Smooth muscle cell (in vitro differentiated cells): Measurements from ENCODE around the gene OLIG1. TPM values are rescaled to one million over a fixed set of nuclear protein-coding genes. Genes with fewer than 3 reads are reported as not detected.

Experiments
- DNase-seq: peaks from one replicate; lab custom pipeline; 2025; ENCODE audit not compliant: unreplicated experiment; lab: John Stamatoyannopoulos, UW
- H2AFZ ChIP-seq: fragments of 200-600 bp; sonication (generic); 2 replicates; pipeline ENCODE4 v1.6.0; 2016; ENCODE audit warnings: antibody characterized with exemption, low read depth, mild to moderate bottlenecking
- H3F3A ChIP-seq: fragments of 200-600 bp; sonication (generic); 2 replicates; pipeline ENCODE4 v1.6.0; 2017; ENCODE audit warnings: antibody characterized with exemption, low read depth
- H3K27ac ChIP-seq: fragments of 200-600 bp; sonication (generic); 2 replicates; pipeline ENCODE4 v1.5.1; 2016; ENCODE audit warnings: low read depth, mild to moderate bottlenecking
- H3K27me3 ChIP-seq: fragments of 200-600 bp; sonication (generic); 2 replicates; pipeline ENCODE4 v1.6.1; 2016; ENCODE audit warnings: low read depth, mild to moderate bottlenecking
- H3K36me3 ChIP-seq: fragments of 200-600 bp; sonication (generic); 2 replicates; pipeline ENCODE4 v1.5.1; 2016; ENCODE audit warnings: low read depth
- H3K4me1 ChIP-seq: fragments of 200-600 bp; sonication (generic); 2 replicates; pipeline ENCODE4 v1.5.1; 2016; ENCODE audit warnings: low read depth
- H3K4me2 ChIP-seq: fragments of 200-600 bp; sonication (generic); 2 replicates; pipeline ENCODE4 v1.6.0; 2016; ENCODE audit warnings: mild to moderate bottlenecking
- H3K4me3 ChIP-seq: fragments of 200-600 bp; sonication (generic); 2 replicates; pipeline ENCODE4 v1.5.1; 2016; ENCODE audit warnings: mild to moderate bottlenecking
- H3K79me2 ChIP-seq: fragments of 200-600 bp; sonication (generic); 2 replicates; pipeline ENCODE4 v1.6.0; 2016; ENCODE audit warnings: low read depth, mild to moderate bottlenecking
- H3K9ac ChIP-seq: fragments of 200-600 bp; sonication (generic); 2 replicates; pipeline ENCODE4 v1.6.0; 2016; ENCODE audit warnings: low read depth
- H3K9me3 ChIP-seq: fragments of 200-600 bp; sonication (generic); replicated peaks from 2 replicates; pipeline ENCODE4 v1.5.1; 2016; ENCODE audit warnings: low read depth
- H4K20me1 ChIP-seq: fragments of 200-600 bp; sonication (generic); 2 replicates; pipeline ENCODE4 v1.6.0; 2016; ENCODE audit warnings: low read depth
- CTCF ChIP-seq: fragments of 200-600 bp; sonication (generic); IDR thresholded peaks from 2 replicates; pipeline ENCODE4 v1.5.1; 2017; ENCODE audit warnings: borderline replicate concordance, mild to moderate bottlenecking, antibody characterized with exemption; ENCODE audit not compliant: insufficient read depth, poor library complexity, severe bottlenecking
- WGBS: methylation state at CpG from one replicate; pipeline ENCODE4 v1.1.7; 2016; ENCODE audit warnings: low lambda C conversion rate; 5-methylcytosine and 5-hydroxymethylcytosine counted together
- polyA plus RNA-seq: library from polyadenylated mRNA; unstranded; fragments of >200 nt; fragmentation: Nextera tagmentation; extraction: Ambion mirVana; gene quantifications from 2 replicates; pipeline ENCODE4 v1.2.1, GENCODE V29; 2016
- total RNA-seq: library from RNA; depleted of rRNA; stranded (reverse); fragments of >200 nt; gene quantifications from 2 replicates; pipeline ENCODE4 v1.2.3, GENCODE V29; 2014

Gene OLIG1
- total and polyA plus RNA-seq, 2 experiments from 2014 or later: not detected

- Histone ChIP-seq H3F3A (no peaks in the 10 kb centered on the region), H3K27me3 (peaks cover 73% of the 10 kb centered on the region), H3K4me1 (no peaks in the 10 kb centered on the region), H3K79me2 (no peaks in the 10 kb centered on the region), H3K4me2 (no peak overlapping the region), H3K9me3 (no peaks in the 10 kb centered on the region), H3K4me3 (no peak overlapping the region), H2AFZ (no peak overlapping the region), H3K36me3 (no peaks in the 10 kb centered on the region), H4K20me1 (no peaks in the 10 kb centered on the region), H3K27ac (no peak overlapping the region), H3K9ac (no peak overlapping the region)
- no peak for TF ChIP-seq CTCF
- WGBS: 62% methylated on average over 19 of the region's 20 CpGs
- no peak for DNase-seq
Measured at GRCh38 chr21:33033961-33034413, 36.0 kb upstream of the OLIG1 start.

- Histone ChIP-seq H3K36me3 (no peaks in the 10 kb centered on the region), H3K27me3 (peaks cover 63% of the 10 kb centered on the region), H3K9me3 (no peaks in the 10 kb centered on the region), H3K27ac (no peak overlapping the region), H2AFZ (no peak overlapping the region), H3K79me2 (no peaks in the 10 kb centered on the region), H4K20me1 (no peaks in the 10 kb centered on the region), H3F3A (no peaks in the 10 kb centered on the region), H3K9ac (no peak overlapping the region), H3K4me1 (no peaks in the 10 kb centered on the region), H3K4me2 (no peak overlapping the region), H3K4me3 (no peak overlapping the region)
- 86% methylated on average over 1 of the region's 1 CpG for WGBS
- TF ChIP-seq CTCF: no peak
- no peak for DNase-seq
Measured at GRCh38 chr21:33035147-33035546, 34.8 kb upstream of the OLIG1 start.

GRCh38 chr21:33036430-33037162, 33.3 kb upstream of the OLIG1 start:
- H4K20me1 ChIP-seq: no peaks in the 10 kb centered on the region
- WGBS: 42% methylated on average over 11 of the region's 11 CpGs

More at GRCh38 chr21:33036430-33037162, 33.3 kb upstream of the OLIG1 start:
- no peaks in the 10 kb centered on the region for H3K4me1 ChIP-seq
- H3F3A ChIP-seq: no peaks in the 10 kb centered on the region
- no peak overlapping the region for H3K4me3 ChIP-seq
- H2AFZ ChIP-seq: no peak overlapping the region
- peaks cover 48% of the 10 kb centered on the region for H3K27me3 ChIP-seq
- H3K9ac ChIP-seq: no peak overlapping the region
- H3K36me3 ChIP-seq: no peaks in the 10 kb centered on the region
- H3K27ac ChIP-seq: no peak overlapping the region
- TF ChIP-seq CTCF: no peak
- H3K9me3 ChIP-seq: no peaks in the 10 kb centered on the region
- H3K79me2 ChIP-seq: no peaks in the 10 kb centered on the region
- DNase-seq: no peak
- H3K4me2 ChIP-seq: no peak overlapping the region
